Mammary epithelial cell (primary cell): ENCODE results near the gene LDLRAD4.

Source experiments
- EZH2 ChIP-seq: IDR thresholded peaks from 2 replicates; pipeline ENCODE4 v1.6.1; 2012; ENCODE audit warnings: low read length, inconsistent platforms, borderline replicate concordance
- TF ChIP-seq, protein P1 (sequence below), 2 donors: IDR thresholded peaks in 1 of 2; conservative IDR thresholded peaks in 1 of 2; 2 replicates each; pipeline ENCODE4 v1.5.1; 2011 to 2012; ENCODE audit warnings: inconsistent platforms in 2 of 2, low read length in 2 of 2, mild to moderate bottlenecking in 2 of 2, control low read depth in 1 of 2, low read depth in 1 of 2; ENCODE audit not compliant: insufficient read depth in 1 of 2; ENCODE audit errors: extremely low read depth in 1 of 2

DNA sequence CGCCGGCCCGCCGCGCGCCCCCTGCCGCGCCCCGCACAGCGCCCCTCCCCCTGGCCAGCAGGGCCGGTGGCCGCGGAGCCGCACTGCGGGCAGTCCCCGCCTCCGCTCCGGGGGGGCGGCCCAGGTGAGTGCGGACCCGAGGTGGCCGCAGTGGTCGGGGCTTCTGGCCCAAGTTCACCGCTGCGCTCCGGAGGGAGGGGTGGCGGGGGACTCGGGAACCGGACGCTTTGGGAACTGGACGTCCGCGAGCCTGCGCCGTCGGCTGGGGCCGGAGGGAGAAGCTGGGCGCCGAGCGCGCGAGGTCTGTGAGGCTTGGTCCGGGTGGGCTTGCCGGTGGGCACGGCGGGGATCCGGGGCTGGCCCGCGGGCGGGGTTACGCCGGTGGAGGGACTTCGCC is 591 bp upstream of the LDLRAD4 start:
- TF ChIP-seq, protein P1, sequence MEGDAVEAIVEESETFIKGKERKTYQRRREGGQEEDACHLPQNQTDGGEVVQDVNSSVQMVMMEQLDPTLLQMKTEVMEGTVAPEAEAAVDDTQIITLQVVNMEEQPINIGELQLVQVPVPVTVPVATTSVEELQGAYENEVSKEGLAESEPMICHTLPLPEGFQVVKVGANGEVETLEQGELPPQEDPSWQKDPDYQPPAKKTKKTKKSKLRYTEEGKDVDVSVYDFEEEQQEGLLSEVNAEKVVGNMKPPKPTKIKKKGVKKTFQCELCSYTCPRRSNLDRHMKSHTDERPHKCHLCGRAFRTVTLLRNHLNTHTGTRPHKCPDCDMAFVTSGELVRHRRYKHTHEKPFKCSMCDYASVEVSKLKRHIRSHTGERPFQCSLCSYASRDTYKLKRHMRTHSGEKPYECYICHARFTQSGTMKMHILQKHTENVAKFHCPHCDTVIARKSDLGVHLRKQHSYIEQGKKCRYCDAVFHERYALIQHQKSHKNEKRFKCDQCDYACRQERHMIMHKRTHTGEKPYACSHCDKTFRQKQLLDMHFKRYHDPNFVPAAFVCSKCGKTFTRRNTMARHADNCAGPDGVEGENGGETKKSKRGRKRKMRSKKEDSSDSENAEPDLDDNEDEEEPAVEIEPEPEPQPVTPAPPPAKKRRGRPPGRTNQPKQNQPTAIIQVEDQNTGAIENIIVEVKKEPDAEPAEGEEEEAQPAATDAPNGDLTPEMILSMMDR (conservative IDR thresholded peaks at IDR 0.05 in 1 of 2, IDR thresholded peaks at IDR 0.05 in 1 of 2; ENCODE audit: extremely low read depth in 1 of 2, insufficient read depth in 1 of 2, low read depth in 1 of 2, low read length in 2 of 2), result no peak
- TF ChIP-seq EZH2, result peak; percentile 16
